Right cardiac atrium (tissue), 5 donors: ENCODE measurements around the gene CARD11. TPM values are rescaled to one million over a fixed set of nuclear protein-coding genes. Genes with fewer than 3 reads are reported as not detected.
"Not testable (repeated sequence)": the region's sequence is repeated elsewhere in the genome, so short reads cannot be mapped to it uniquely, and the experiment has no call there.

Experiments
- ATAC-seq, 2 donors: fragments of 200-7000 bp; cut with Tn5 transposase; one replicate each; pipeline versions ENCODE4 v1.8.0 to v1.9.1; 2020; ENCODE audit warnings: moderate library complexity in 2 of 2, mild to moderate bottlenecking in 1 of 2
- DNase-seq, 3 donors: peaks; one replicate each; pipeline ENCODE4 v3.0.0-alpha.2; 2020
- H3K27ac ChIP-seq: one replicate; pipeline ENCODE4 v1.5.1; 2013; ENCODE audit warnings: mild to moderate bottlenecking, low read length, control low read depth, moderate library complexity
- H3K27me3 ChIP-seq: one replicate; pipeline ENCODE4 v1.6.1; 2013; ENCODE audit not compliant: control insufficient read depth, insufficient read depth
- H3K4me1 ChIP-seq: one replicate; pipeline ENCODE4 v1.6.1; 2013; ENCODE audit warnings: low read length; ENCODE audit not compliant: control insufficient read depth, insufficient read depth
- H3K4me3 ChIP-seq: one replicate; pipeline ENCODE4 v1.5.1; 2013; ENCODE audit warnings: low read length, control low read depth
- H3K9me3 ChIP-seq: one replicate; pipeline ENCODE4 v1.6.1; 2013; ENCODE audit warnings: low read length; ENCODE audit not compliant: control insufficient read depth
- WGBS: extraction: QIAGEN DNeasy Blood & Tissue Kit; methylation state at CpG from one replicate; pipeline ENCODE4 v1.1.7; 2013; 5-methylcytosine and 5-hydroxymethylcytosine counted together
- intact Hi-C, 4 donors: fragments of 100-400 bp; cut with DNase I; formaldehyde crosslinking; loops; one replicate each; pipeline versions ENCODE4 v1.11.0 to v1.14.0; 2022 to 2023
- polyA plus RNA-seq: library from polyadenylated mRNA; stranded (reverse); fragments of 200-250 nt; gene quantifications from one replicate; pipeline ENCODE4 v1.2.3, GENCODE V29; 2013
- total RNA-seq, 4 donors: library from RNA; stranded (reverse); fragmentation: NEBNext Ultra II Directional; extraction: Animal tissue kit (Norgen Biotek cat#: 25700); gene quantifications; one replicate each; pipeline ENCODE4 v1.2.1, GENCODE V29; 2021
- donor health status: healthy with polysubstance abuse.
- donor health status: DM: no; HTN: yes; CAD: no.
- donor health status: DM: no; HTN: no; CAD: no.
- donor health status: DM: no; HTN: yes; CAD: no; lungs with severe emphysema.
- donor health status: DM: yes; HTN: yes; CAD: no.

Gene CARD11
- total and polyA plus RNA-seq, 5 donors, result 0.16 to 0.96 (median 0.41) TPM

GRCh38 chr7:2922866-2923265 is 120.8 kb downstream of the CARD11 start:
- DNase-seq (no peak), ATAC-seq (no peak)
- Histone ChIP-seq H3K4me3 (no peak overlapping the region), H3K27me3 (no peaks in the 10 kb centered on the region), H3K27ac (no peak overlapping the region), H3K9me3 (no peaks in the 10 kb centered on the region), H3K4me1 (no peaks in the 10 kb centered on the region)
- 80% methylated on average over 15 of the region's 15 CpGs for WGBS
- intact Hi-C loops, result no loop called here

- WGBS, result 83% methylated on average over 19 of the region's 19 CpGs
- H3K27ac ChIP-seq, result no peak overlapping the region
- intact Hi-C loops, result no loop called here
- no peaks in the 10 kb centered on the region for H3K27me3 ChIP-seq
- H3K4me1 ChIP-seq, result no peaks in the 10 kb centered on the region
- ATAC-seq (no peak), DNase-seq (no peak)
- no peaks in the 10 kb centered on the region for H3K9me3 ChIP-seq
- H3K4me3 ChIP-seq, result no peak overlapping the region
Measured at GRCh38 chr7:2922348-2922691, 121.3 kb downstream of the CARD11 start.

DNA sequence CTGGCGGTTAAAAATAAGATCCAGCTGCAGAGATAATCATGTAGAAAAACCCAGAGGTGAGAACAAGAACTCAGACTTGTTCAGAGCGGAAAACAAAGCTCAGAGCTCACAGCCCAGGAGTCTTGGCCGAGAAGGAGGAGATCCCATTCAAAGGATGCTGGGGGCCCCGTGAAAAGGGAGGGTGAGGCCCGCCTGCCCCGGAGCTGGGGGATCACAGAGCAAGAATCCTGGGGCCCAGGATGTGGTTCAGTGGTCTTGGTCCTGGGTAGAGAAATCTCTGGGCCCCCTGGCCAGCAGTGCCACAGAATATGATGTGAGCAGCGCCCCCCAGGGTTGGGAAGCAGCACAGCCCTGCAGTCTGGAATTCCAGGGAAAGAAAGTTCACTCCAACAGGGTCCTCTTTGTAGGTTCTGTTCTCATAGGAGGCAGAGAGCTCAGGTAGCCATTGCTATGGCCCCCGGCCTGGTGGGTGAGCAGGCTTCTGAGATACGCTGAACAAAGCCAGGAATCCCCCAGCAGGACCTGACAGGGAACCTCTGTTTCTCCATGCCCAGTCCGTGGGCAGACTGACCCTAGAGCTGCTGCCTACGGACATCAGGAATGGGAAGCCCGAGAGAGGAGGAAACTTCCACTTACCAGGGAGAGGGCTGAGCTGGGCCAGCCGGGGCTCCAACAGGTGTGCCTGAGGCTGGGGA is 121.9 kb downstream of the CARD11 start:
- Histone ChIP-seq H3K27me3 (no peaks in the 10 kb centered on the region), H3K4me1 (no peaks in the 10 kb centered on the region), H3K4me3 (no peak overlapping the region), H3K27ac (no peak overlapping the region), H3K9me3 (no peaks in the 10 kb centered on the region)
- no peak for DNase-seq
- intact Hi-C loops, result no loop called here
- 55% methylated on average over 13 of the region's 13 CpGs for WGBS
- ATAC-seq, result no peak

DNA sequence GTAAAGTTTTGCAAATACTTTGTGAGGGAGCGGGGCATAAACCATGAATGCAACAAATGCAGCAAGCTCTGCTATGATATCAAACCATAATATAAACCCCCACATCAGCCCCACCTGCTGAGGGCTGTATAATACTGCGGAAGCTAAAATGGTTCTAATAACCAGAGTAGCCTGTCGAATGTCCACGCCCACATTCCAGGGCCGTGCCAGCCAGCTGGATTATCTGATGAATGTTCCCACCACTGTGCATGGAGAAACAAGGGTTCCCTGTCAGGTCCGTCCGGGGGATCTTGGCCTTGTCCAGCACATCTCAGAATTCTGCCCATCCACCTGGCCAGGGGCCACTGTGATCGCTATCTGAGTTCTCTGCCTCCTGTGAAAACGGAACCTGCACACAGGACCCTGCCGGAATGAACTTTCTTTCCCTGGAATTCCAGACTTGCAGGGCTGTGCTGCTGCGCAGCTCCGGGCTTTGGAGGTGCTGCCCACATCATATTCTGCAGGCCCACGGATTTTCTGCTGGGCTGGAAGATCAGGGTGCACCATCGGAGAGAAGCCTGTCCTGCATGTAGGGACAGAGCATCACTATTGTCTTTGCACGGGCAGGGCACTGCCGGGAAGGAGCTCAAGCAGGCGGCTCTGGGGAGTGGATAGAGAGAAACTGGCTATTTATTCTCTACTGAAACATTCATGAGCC is 122.6 kb downstream of the CARD11 start:
- intact Hi-C loops, result no loop called here
- no peak overlapping the region for H3K27ac ChIP-seq
- 41% methylated on average over 17 of the region's 17 CpGs for WGBS
- no peak for ATAC-seq
- no peaks in the 10 kb centered on the region for H3K9me3 ChIP-seq
- H3K27me3 ChIP-seq, result no peaks in the 10 kb centered on the region
- DNase-seq, result peak in 1 of 3 donors; percentile 1
- no peaks in the 10 kb centered on the region for H3K4me1 ChIP-seq
- no peak overlapping the region for H3K4me3 ChIP-seq

DNA sequence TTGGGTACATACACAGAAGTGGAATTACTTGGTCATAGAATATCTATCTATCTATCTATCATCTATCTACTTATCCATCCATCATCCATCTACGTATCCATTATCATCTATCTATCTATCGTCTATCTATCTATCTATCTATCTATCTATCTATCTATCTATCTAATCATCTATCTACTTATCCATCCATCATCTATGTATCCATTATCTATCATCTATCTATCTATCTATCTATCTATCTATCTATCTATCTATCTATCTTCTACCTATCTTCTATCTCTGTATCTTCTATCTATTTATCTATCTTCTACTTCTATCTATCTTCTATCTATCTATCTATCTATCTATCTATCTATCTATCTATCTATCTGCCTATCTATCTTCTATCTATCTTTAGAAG is 123.2 kb downstream of the CARD11 start:
- H3K9me3 ChIP-seq, intact Hi-C loops, DNase-seq, H3K4me1 ChIP-seq, H3K27me3 ChIP-seq, ATAC-seq, H3K4me3 ChIP-seq, H3K27ac ChIP-seq: not testable (repeated sequence)
- WGBS, result 81% methylated on average over 2 of the region's 2 CpGs

- H3K4me3 ChIP-seq, result no peak overlapping the region
- H3K9me3 ChIP-seq, result no peaks in the 10 kb centered on the region
- no peaks in the 10 kb centered on the region for H3K4me1 ChIP-seq
- intact Hi-C loops, result no loop called here
- H3K27me3 ChIP-seq, result no peaks in the 10 kb centered on the region
- 86% methylated on average over 4 of the region's 4 CpGs for WGBS
- DNase-seq, result no peak
- ATAC-seq, result no peak
- H3K27ac ChIP-seq, result no peak overlapping the region
Measured at GRCh38 chr7:2920041-2920440, 123.6 kb downstream of the CARD11 start.

DNA sequence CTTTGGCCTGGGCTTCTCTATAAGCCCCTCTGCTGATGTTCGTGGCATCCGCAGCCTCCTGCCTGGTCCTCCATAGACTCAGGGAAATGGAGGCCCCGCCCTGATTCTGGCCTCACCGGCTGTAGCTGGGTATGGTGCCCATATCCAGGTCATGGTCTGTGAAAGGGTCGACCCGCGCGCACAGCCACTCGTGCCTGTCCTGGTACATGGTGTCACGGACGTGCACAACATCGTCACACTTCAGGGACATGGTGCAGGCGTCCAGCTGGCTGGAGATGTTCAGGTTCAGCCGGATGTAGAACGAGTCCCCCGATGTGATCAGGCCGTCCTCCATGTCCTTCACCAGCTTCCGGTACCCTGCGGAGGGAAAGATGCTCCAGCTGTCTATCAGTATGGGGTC is 124.4 kb downstream of the CARD11 start:
- DNase-seq (no peak), ATAC-seq (no peak)
- Histone ChIP-seq H3K4me3 (no peak overlapping the region), H3K27ac (no peak overlapping the region), H3K9me3 (no peaks in the 10 kb centered on the region), H3K4me1 (no peaks in the 10 kb centered on the region), H3K27me3 (no peaks in the 10 kb centered on the region)
- intact Hi-C loops, result no loop called here
- WGBS, result 95% methylated on average over 19 of the region's 19 CpGs

DNA sequence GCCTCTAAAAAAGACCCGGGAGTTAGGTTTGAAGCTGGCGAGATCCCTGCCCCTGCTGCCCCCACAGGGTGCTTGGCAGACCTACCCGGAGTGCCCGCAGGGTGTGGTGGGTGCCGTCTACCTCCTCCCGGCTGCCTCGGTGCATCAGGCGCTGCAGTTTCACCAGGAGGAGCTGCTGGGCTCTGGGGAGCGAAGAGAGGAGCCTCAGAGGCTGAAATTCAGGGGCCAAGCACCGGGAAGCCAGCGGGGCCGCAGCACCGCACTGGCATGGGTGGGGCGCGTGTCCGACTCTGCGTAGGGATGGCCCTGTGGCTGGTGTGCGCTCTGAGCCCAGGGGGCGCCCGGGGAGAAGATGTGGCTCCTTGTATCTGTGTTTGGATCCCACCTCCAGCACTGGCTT is 125.3 kb downstream of the CARD11 start:
- H3K27me3 ChIP-seq, result no peaks in the 10 kb centered on the region
- WGBS, result 90% methylated on average over 20 of the region's 20 CpGs
- H3K27ac ChIP-seq, result no peak overlapping the region
- DNase-seq (peak in 1 of 3 donors; percentile 41), ATAC-seq (no peak)
- H3K4me1 ChIP-seq, result no peaks in the 10 kb centered on the region
- no peak overlapping the region for H3K4me3 ChIP-seq
- H3K9me3 ChIP-seq, result no peaks in the 10 kb centered on the region
- intact Hi-C loops, result no loop called here

- WGBS, result 88% methylated on average over 16 of the region's 16 CpGs
- DNase-seq, result no peak
- no peak overlapping the region for H3K27ac ChIP-seq
- H3K27me3 ChIP-seq, result no peaks in the 10 kb centered on the region
- ATAC-seq, result no peak
- H3K4me3 ChIP-seq, result no peak overlapping the region
- H3K4me1 ChIP-seq, result no peaks in the 10 kb centered on the region
- intact Hi-C loops, result no loop called here
- H3K9me3 ChIP-seq, result no peaks in the 10 kb centered on the region
Measured at GRCh38 chr7:2915023-2915422, 128.6 kb downstream of the CARD11 start.

DNA sequence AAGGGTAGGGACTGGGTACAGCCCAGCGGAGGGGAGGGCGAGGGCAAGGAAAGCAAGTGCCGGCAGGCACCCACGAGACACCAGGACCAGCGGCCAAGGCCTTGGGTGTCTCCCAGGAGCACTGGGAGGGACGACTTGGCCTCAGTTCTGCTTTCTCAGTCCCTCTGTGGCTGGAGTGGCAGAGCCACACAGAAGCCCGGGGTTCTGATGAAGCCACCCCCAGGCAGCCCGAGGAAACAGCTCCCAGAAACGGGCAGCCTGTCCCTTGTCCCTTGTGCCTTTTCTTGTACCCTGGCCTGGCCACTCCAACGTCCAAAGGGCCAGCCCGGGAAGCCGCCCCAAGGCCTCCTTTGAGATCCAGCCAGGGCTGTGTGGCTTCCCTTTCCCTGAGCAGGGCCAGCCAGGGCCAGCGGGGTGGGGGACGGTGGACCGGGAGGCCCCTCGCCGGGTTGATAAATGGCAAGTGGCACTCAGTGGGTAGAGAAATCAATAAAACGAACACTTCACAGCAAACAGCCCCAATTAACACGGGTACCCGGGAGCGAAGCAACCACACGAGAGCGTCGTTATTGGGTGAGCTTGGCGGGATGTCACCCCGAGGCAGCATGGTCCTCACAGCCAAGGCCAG is 129.8 kb downstream of the CARD11 start:
- Histone ChIP-seq H3K27ac (no peak overlapping the region), H3K4me1 (no peaks in the 10 kb centered on the region), H3K27me3 (no peaks in the 10 kb centered on the region), H3K4me3 (no peak overlapping the region), H3K9me3 (no peaks in the 10 kb centered on the region)
- ATAC-seq (no peak), DNase-seq (no peak)
- WGBS, result 83% methylated on average over 26 of the region's 26 CpGs
- intact Hi-C loops, result no loop called here

- ATAC-seq (no peak), DNase-seq (peak in 1 of 3 donors; percentile 1)
- Histone ChIP-seq H3K4me1 (no peaks in the 10 kb centered on the region), H3K9me3 (no peaks in the 10 kb centered on the region), H3K27me3 (no peaks in the 10 kb centered on the region), H3K4me3 (no peak overlapping the region), H3K27ac (no peak overlapping the region)
- WGBS, result 89% methylated on average over 16 of the region's 16 CpGs
- intact Hi-C loops, result no loop called here
Measured at GRCh38 chr7:2912684-2913439, 130.8 kb downstream of the CARD11 start.
